H9 (cell line): ENCODE data around the gene C1orf122. TPM values are rescaled to one million over a fixed set of nuclear protein-coding genes. Genes with fewer than 3 reads are reported as not detected.

Experiments used
- DNase-seq: peaks from one replicate; pipeline ENCODE4 v3.0.0-alpha.2; 2017
- H2AFZ ChIP-seq: one replicate; pipeline ENCODE4 v1.6.1; 2013; ENCODE audit warnings: mild to moderate bottlenecking, low read length, control low read depth, moderate library complexity
- H2AK5ac ChIP-seq: 2 replicates; pipeline ENCODE4 v1.6.1; 2013; ENCODE audit warnings: low read length, control low read depth, mixed read lengths; ENCODE audit not compliant: insufficient read length
- H2BK120ac ChIP-seq: one replicate; pipeline ENCODE4 v1.6.1; 2013; ENCODE audit warnings: low read depth, mild to moderate bottlenecking, low read length, control low read depth, inconsistent platforms; ENCODE audit not compliant: poor library complexity, severe bottlenecking
- H2BK12ac ChIP-seq: 2 replicates; pipeline ENCODE4 v1.6.1; 2013; ENCODE audit warnings: low read length, control low read depth, mixed read lengths, low read depth; ENCODE audit not compliant: insufficient read length
- H2BK15ac ChIP-seq: 2 replicates; pipeline ENCODE4 v1.6.1; 2013; ENCODE audit warnings: low read depth, low read length, control low read depth
- H2BK20ac ChIP-seq: one replicate; pipeline ENCODE4 v1.6.1; 2013; ENCODE audit warnings: low read depth, mild to moderate bottlenecking, low read length, control low read depth, inconsistent platforms; ENCODE audit not compliant: poor library complexity, severe bottlenecking
- H2BK5ac ChIP-seq: 2 replicates; pipeline ENCODE4 v1.6.1; 2013; ENCODE audit warnings: low read length, control low read depth, mixed read lengths; ENCODE audit not compliant: insufficient read length
- H3K14ac ChIP-seq: 2 replicates; pipeline ENCODE4 v1.6.1; 2013; ENCODE audit warnings: low read length, control low read depth; ENCODE audit not compliant: insufficient read depth
- H3K18ac ChIP-seq: 2 replicates; pipeline ENCODE4 v1.6.1; 2013; ENCODE audit warnings: low read depth, mild to moderate bottlenecking, mixed read lengths, low read length, control low read depth; ENCODE audit not compliant: insufficient read length
- H3K23ac ChIP-seq: 2 replicates; pipeline ENCODE4 v1.6.1; 2013; ENCODE audit warnings: low read length, control low read depth, mixed read lengths, low read depth; ENCODE audit not compliant: insufficient read length
- H3K23me2 ChIP-seq: 2 replicates; pipeline ENCODE4 v1.6.1; 2013; ENCODE audit warnings: low read depth, mild to moderate bottlenecking, mixed read lengths, low read length, control low read depth; ENCODE audit not compliant: insufficient read length, poor library complexity, severe bottlenecking
- H3K27ac ChIP-seq: 2 replicates; pipeline ENCODE4 v1.5.1; 2013; ENCODE audit warnings: low read length, control low read depth, mixed read lengths, low read depth; ENCODE audit not compliant: insufficient read length
- H3K27me3 ChIP-seq: 2 replicates; pipeline ENCODE4 v1.6.1; 2013; ENCODE audit warnings: low read length, control low read depth, inconsistent platforms; ENCODE audit not compliant: insufficient read depth
- H3K4ac ChIP-seq: 2 replicates; pipeline ENCODE4 v1.6.1; 2013; ENCODE audit warnings: low read depth, mild to moderate bottlenecking, control low read depth, inconsistent platforms, low read length, moderate library complexity
- H3K4me1 ChIP-seq: 2 replicates; pipeline ENCODE4 v1.6.1; 2013; ENCODE audit warnings: low read length, control low read depth, inconsistent platforms; ENCODE audit not compliant: insufficient read depth
- H3K4me2 ChIP-seq: 2 replicates; pipeline ENCODE4 v1.6.1; 2013; ENCODE audit warnings: low read length, control low read depth, mixed read lengths; ENCODE audit not compliant: insufficient read length, insufficient read depth
- H3K56ac ChIP-seq: 2 replicates; pipeline ENCODE4 v1.6.1; 2013; ENCODE audit warnings: low read depth, mild to moderate bottlenecking, mixed read lengths, low read length, control low read depth; ENCODE audit not compliant: insufficient read length
- H3K79me1 ChIP-seq: 2 replicates; pipeline ENCODE4 v1.6.1; 2013; ENCODE audit warnings: low read depth, mild to moderate bottlenecking, moderate library complexity, low read length, control low read depth, inconsistent platforms; ENCODE audit not compliant: insufficient read depth, poor library complexity, severe bottlenecking
- H3K79me2 ChIP-seq: 2 replicates; pipeline ENCODE4 v1.6.1; 2013; ENCODE audit warnings: low read length, control low read depth, inconsistent platforms; ENCODE audit not compliant: insufficient read depth
- H3K9ac ChIP-seq: 2 replicates; pipeline ENCODE4 v1.6.1; 2013; ENCODE audit warnings: low read length, control low read depth, mixed read lengths; ENCODE audit not compliant: insufficient read length; ENCODE audit errors: extremely low read depth
- H3K9me3 ChIP-seq: one replicate; pipeline ENCODE4 v1.6.1; 2013; ENCODE audit warnings: low read depth, low read length, inconsistent platforms; ENCODE audit not compliant: control insufficient read depth
- H3T11ph ChIP-seq: one replicate; pipeline ENCODE4 v1.6.1; 2013; ENCODE audit warnings: mild to moderate bottlenecking, low read length, control low read depth, inconsistent platforms
- H4K20me1 ChIP-seq: one replicate; pipeline ENCODE4 v1.6.1; 2013; ENCODE audit not compliant: control insufficient read depth, insufficient read length, insufficient read depth
- H4K5ac ChIP-seq: 2 replicates; pipeline ENCODE4 v1.6.1; 2013; ENCODE audit warnings: low read depth, mild to moderate bottlenecking, mixed read lengths, low read length, control low read depth; ENCODE audit not compliant: insufficient read length
- H4K8ac ChIP-seq: replicated peaks from 2 replicates; pipeline ENCODE4 v1.6.1; 2013; ENCODE audit warnings: low read length, control low read depth, mixed read lengths, low read depth; ENCODE audit not compliant: insufficient read length
- H4K91ac ChIP-seq: 2 replicates; pipeline ENCODE4 v1.6.1; 2013; ENCODE audit warnings: low read depth, mild to moderate bottlenecking, moderate library complexity, mixed read lengths, low read length, control low read depth; ENCODE audit not compliant: insufficient read length
- H3K27ac Mint-ChIP-seq, 3 experiments: 2 replicates in 2 of 3; 3 replicates in 1 of 3; pipeline ENCODE4 v1.8.0; 2020 to 2021; ENCODE audit warnings: mixed read lengths in 3 of 3, mild to moderate bottlenecking in 1 of 3, moderate library complexity in 1 of 3
- H3K27me3 Mint-ChIP-seq: 2 replicates; pipeline ENCODE4 v1.8.0; 2021; ENCODE audit warnings: low read depth, mild to moderate bottlenecking, moderate library complexity, mixed read lengths
- H3K36me3 Mint-ChIP-seq, 3 experiments: 2 replicates in 2 of 3; 3 replicates in 1 of 3; pipeline ENCODE4 v1.8.0; 2020 to 2021; ENCODE audit warnings: low read depth in 3 of 3, mixed read lengths in 3 of 3; ENCODE audit not compliant: insufficient read depth in 1 of 3
- H3K4me1 Mint-ChIP-seq, 2 experiments: 2 replicates each; pipeline ENCODE4 v1.8.0; 2020; ENCODE audit warnings: mixed read lengths in 2 of 2
- H3K4me3 Mint-ChIP-seq, 2 experiments: 2 replicates in 1 of 2; 3 replicates in 1 of 2; pipeline ENCODE4 v1.8.0; 2020 to 2021; ENCODE audit warnings: mild to moderate bottlenecking in 2 of 2, mixed read lengths in 2 of 2, moderate library complexity in 1 of 2
- H3K9me3 Mint-ChIP-seq, 2 experiments: 2 replicates in 1 of 2; 3 replicates in 1 of 2; pipeline ENCODE4 v1.8.0; 2020; ENCODE audit warnings: mild to moderate bottlenecking in 2 of 2, mixed read lengths in 2 of 2, moderate library complexity in 1 of 2
- CTCF ChIP-seq: fragments of 200-600 bp; sonication (generic); conservative IDR thresholded peaks from 3 replicates; pipeline ENCODE4 v1.8.0; 2021; ENCODE audit warnings: antibody characterized with exemption, mild to moderate bottlenecking
- WGBS: extraction: QIAGEN DNeasy Blood & Tissue Kit; methylation state at CpG from one replicate; pipeline ENCODE4 v1.1.7; 2013; ENCODE audit warnings: missing lambda C conversion rate, low lambda C conversion rate, mixed read lengths; ENCODE audit not compliant: insufficient read length; ENCODE audit errors: extremely low coverage; 5-methylcytosine and 5-hydroxymethylcytosine counted together
- total RNA-seq: library from RNA; stranded (reverse); gene quantifications from 2 replicates; pipeline ENCODE4 v1.2.1, GENCODE V29; 2021

Gene C1orf122
- total RNA-seq, 1 experiment from 2014 or later: 59.3 TPM

GRCh38 chr1:37802439-37802838 is 5.2 kb upstream of the C1orf122 start:
- Histone ChIP-seq H2BK5ac (no peak overlapping the region), H3K9me3 (no peaks in the 10 kb centered on the region), H3K4me2 (no peak overlapping the region), H4K91ac (no peak overlapping the region), H3K56ac (no peak overlapping the region), H3K27ac (no peak overlapping the region), H3T11ph (no peak overlapping the region), H3K27me3 (no peaks in the 10 kb centered on the region), H2BK120ac (no peak overlapping the region), H3K23me2 (peaks cover 7% of the 10 kb centered on the region), H2AFZ (no peak overlapping the region), H3K9ac (no peak overlapping the region), H4K8ac (no peak overlapping the region), H2AK5ac (no peak overlapping the region), H3K18ac (no peak overlapping the region), H2BK12ac (no peak overlapping the region), H3K79me1 (peaks cover 9% of the 10 kb centered on the region), H3K4me1 (no peaks in the 10 kb centered on the region; the same call in 1 of the 2 replicates), H4K5ac (no peak overlapping the region), H3K14ac (no peak overlapping the region), H3K23ac (no peak overlapping the region), H3K79me2 (peaks cover 7% of the 10 kb centered on the region; the same call in 1 of the 2 replicates), H2BK15ac (no peak overlapping the region), H2BK20ac (no peak overlapping the region), H3K4ac (no peak overlapping the region), H4K20me1 (no peaks in the 10 kb centered on the region)
- H3K4me1 Mint-ChIP-seq: peaks cover 0 to 4% of the 10 kb centered on the region in 2 experiments; a peak in 2 of 4 replicates
- H3K36me3 Mint-ChIP-seq: peaks cover 45 to 90% (median 67%) of the 10 kb centered on the region in 3 experiments
- H3K27ac Mint-ChIP-seq: no peak overlapping the region
- no peak for TF ChIP-seq CTCF
- H3K4me3 Mint-ChIP-seq: no peak overlapping the region
- H3K27me3 Mint-ChIP-seq: no peaks in the 10 kb centered on the region
- no CpG with 5 or more reads among the region's 1 CpG for WGBS
- DNase-seq: no peak
- H3K9me3 Mint-ChIP-seq: no peaks in the 10 kb centered on the region
